A549 treated with AZD9567 at 1 μM for 4 hours (cell line): Measurements from ENCODE around the gene UQCC5. TPM values are rescaled to one million over a fixed set of nuclear protein-coding genes. Genes with fewer than 3 reads are reported as not detected.

Source experiments
- total RNA-seq: library from RNA; stranded (reverse); fragments of 200-300 nt; extraction: Qiagen RNA extraction; gene quantifications from 5 replicates; pipeline ENCODE4 v1.2.3, GENCODE V29; 2022; ENCODE audit not compliant: insufficient read depth

UQCC5 gene
- total RNA-seq: 56.4 to 73.8 TPM (median 65.5 TPM) in 5 replicates

GRCh38 chr3:52536369-52537164 lies at the start of gene UQCC5:
Gene UQCC5 (plus strand): TSS chr3:52536605. CDS start chr3:52536756, 151 bp downstream.

GRCh38 chr3:52494886-52495495 lies 41.4 kb upstream of the UQCC5 start, which contains the start of gene STAB1:
Gene STAB1 (plus strand): TSS chr3:52495338. CDS start chr3:52495414, 76 bp downstream.

GRCh38 chr3:52533623-52534280 lies 2.7 kb upstream of the UQCC5 start, which contains the start of gene NT5DC2:
Gene NT5DC2 (minus strand): TSS chr3:52533857. CDS start chr3:52533737, 120 bp downstream.

Other genes starting within 250 kb of the UQCC5 start
- gene GLYCTK, start 248.8 kb upstream of the UQCC5 start, total RNA-seq: 4.2 to 5.3 TPM (median 4.5 TPM) in 5 replicates
- 0.60 to 5.8 TPM (median 1.1 TPM) in 5 replicates for gene DNAH1, start 220.3 kb upstream of the UQCC5 start, total RNA-seq
- gene BAP1, start 126.6 kb upstream of the UQCC5 start, total RNA-seq: 33.7 to 38.9 TPM (median 36.2 TPM) in 5 replicates
- gene PHF7, start 125.9 kb upstream of the UQCC5 start, total RNA-seq: 2.5 to 3.4 TPM (median 2.9 TPM) in 4 of 5 replicates, not detected in the other
- gene SEMA3G, start 91.5 kb upstream of the UQCC5 start, total RNA-seq: 0.07 to 0.17 TPM (median 0.15 TPM) in 4 of 5 replicates, not detected in the other
- 0.78 to 4.7 TPM (median 1.3 TPM) in 5 replicates for gene TNNC1, start 82.6 kb upstream of the UQCC5 start, total RNA-seq
- 12.5 to 19.7 TPM (median 16.1 TPM) in 5 replicates for gene NISCH, start 81.0 kb upstream of the UQCC5 start, total RNA-seq
- gene STAB1, start 41.3 kb upstream of the UQCC5 start, total RNA-seq: 0.03 to 0.11 TPM (median 0.06 TPM) in 4 of 5 replicates, not detected in the other
- 68.5 to 107 TPM (median 101 TPM) in 5 replicates for gene NT5DC2, start 2.7 kb upstream of the UQCC5 start, total RNA-seq
- 12.6 to 21.7 TPM (median 15.8 TPM) in 5 replicates for gene PBRM1, start 149.3 kb downstream of the UQCC5 start, total RNA-seq
- gene GNL3, start 149.4 kb downstream of the UQCC5 start, total RNA-seq: 94.1 to 107 TPM (median 101 TPM) in 5 replicates
- 29.9 to 38.2 TPM (median 36.9 TPM) in 5 replicates for gene GLT8D1, start 169.2 kb downstream of the UQCC5 start, total RNA-seq
- gene SPCS1, start 169.5 kb downstream of the UQCC5 start, total RNA-seq: 138 to 170 TPM (median 167 TPM) in 5 replicates
- gene NEK4, start 234.3 kb downstream of the UQCC5 start, total RNA-seq: 10.5 to 17.8 TPM (median 13.6 TPM) in 5 replicates
- 0.06 TPM in 1 of 5 replicates, not detected in the others for gene ITIH1, start 241.0 kb downstream of the UQCC5 start, total RNA-seq